ENCODE measurements around the gene STYXL1. TPM values are rescaled to one million over a fixed set of nuclear protein-coding genes. Genes with fewer than 3 reads are reported as not detected.
"Not testable (repeated sequence)": the region's sequence is repeated elsewhere in the genome, so short reads cannot be mapped to it uniquely, and the experiment has no call there.

Gene STYXL1
- total RNA-seq, 1 experiment from 2014 or later = 30.5 TPM

- Histone ChIP-seq H3K9me3 (ENCODE audit: low read length) (no peaks in the 10 kb centered on the region), H3K4me2 (ENCODE audit: low read depth, low read length, poor library complexity, severe bottlenecking) (no peak overlapping the region), H3K79me2 (ENCODE audit: low read length) (peaks cover 10% of the 10 kb centered on the region), H3K36me3 (ENCODE audit: insufficient read depth, low read length) (no peaks in the 10 kb centered on the region), H3K4me3 (ENCODE audit: low read length) (no peak overlapping the region), H3K4me1 (ENCODE audit: low read length) (no peaks in the 10 kb centered on the region), H2AFZ (ENCODE audit: low read length) (no peak overlapping the region), H3K27me3 (ENCODE audit: low read length) (no peaks in the 10 kb centered on the region), H3K27ac (ENCODE audit: low read length) (no peak overlapping the region), H4K20me1 (ENCODE audit: insufficient read depth, low read depth, low read length) (no peaks in the 10 kb centered on the region), H3K9me2 (replicated peaks; ENCODE audit: insufficient read depth, low read length) (no peaks in the 10 kb centered on the region), H3K9ac (ENCODE audit: low read length) (no peak overlapping the region)
- DNase-seq = no peak
Observed at GRCh38 chr7:76037310-76037709, 10.5 kb downstream of the STYXL1 start.

- Histone ChIP-seq H3K9me3 (ENCODE audit: low read length) (no peaks in the 10 kb centered on the region), H4K20me1 (ENCODE audit: insufficient read depth, low read depth, low read length) (no peaks in the 10 kb centered on the region), H3K4me1 (ENCODE audit: low read length) (no peaks in the 10 kb centered on the region), H3K9me2 (replicated peaks; ENCODE audit: insufficient read depth, low read length) (no peaks in the 10 kb centered on the region), H3K27ac (ENCODE audit: low read length) (no peak overlapping the region), H2AFZ (ENCODE audit: low read length) (no peak overlapping the region), H3K79me2 (ENCODE audit: low read length) (no peaks in the 10 kb centered on the region), H3K9ac (ENCODE audit: low read length) (no peak overlapping the region), H3K4me2 (ENCODE audit: low read depth, low read length, poor library complexity, severe bottlenecking) (no peak overlapping the region), H3K36me3 (ENCODE audit: insufficient read depth, low read length) (no peaks in the 10 kb centered on the region), H3K27me3 (ENCODE audit: low read length) (no peaks in the 10 kb centered on the region), H3K4me3 (ENCODE audit: low read length) (no peak overlapping the region)
- no peak for DNase-seq
Observed at GRCh38 chr7:76031964-76032363, 15.8 kb downstream of the STYXL1 start.

- not testable (repeated sequence) for H3K9ac ChIP-seq (ENCODE audit: low read length); H3K27ac ChIP-seq (ENCODE audit: low read length); H3K36me3 ChIP-seq (ENCODE audit: insufficient read depth, low read length); H3K4me3 ChIP-seq (ENCODE audit: low read length); H3K9me2 ChIP-seq (replicated peaks; ENCODE audit: insufficient read depth, low read length); DNase-seq; H3K4me2 ChIP-seq (ENCODE audit: low read depth, low read length, poor library complexity, severe bottlenecking); H3K27me3 ChIP-seq (ENCODE audit: low read length); H3K4me1 ChIP-seq (ENCODE audit: low read length); H3K79me2 ChIP-seq (ENCODE audit: low read length); H3K9me3 ChIP-seq (ENCODE audit: low read length); H4K20me1 ChIP-seq (ENCODE audit: insufficient read depth, low read depth, low read length); H2AFZ ChIP-seq (ENCODE audit: low read length)
Observed at GRCh38 chr7:76029682-76030081, 18.1 kb downstream of the STYXL1 start.

GRCh38 chr7:76023002-76023401 is 24.8 kb downstream of the STYXL1 start:
- H3K4me3 ChIP-seq (ENCODE audit: low read length) = no peak overlapping the region
- H3K36me3 ChIP-seq (ENCODE audit: insufficient read depth, low read length) = no peaks in the 10 kb centered on the region
- no peaks in the 10 kb centered on the region for H3K4me1 ChIP-seq (ENCODE audit: low read length)
- no peak overlapping the region for H2AFZ ChIP-seq (ENCODE audit: low read length)
- no peak overlapping the region for H3K9ac ChIP-seq (ENCODE audit: low read length)
- no peaks in the 10 kb centered on the region for H3K27me3 ChIP-seq (ENCODE audit: low read length)
- H3K79me2 ChIP-seq (ENCODE audit: low read length) = no peaks in the 10 kb centered on the region
- no peaks in the 10 kb centered on the region for H4K20me1 ChIP-seq (ENCODE audit: insufficient read depth, low read depth, low read length)
- no peaks in the 10 kb centered on the region for H3K9me2 ChIP-seq (replicated peaks; ENCODE audit: insufficient read depth, low read length)
- H3K9me3 ChIP-seq (ENCODE audit: low read length) = no peaks in the 10 kb centered on the region
- DNase-seq = no peak
- no peak overlapping the region for H3K27ac ChIP-seq (ENCODE audit: low read length)
- no peak overlapping the region for H3K4me2 ChIP-seq (ENCODE audit: low read depth, low read length, poor library complexity, severe bottlenecking)

- Histone ChIP-seq H3K27me3 (ENCODE audit: low read length) (no peaks in the 10 kb centered on the region), H3K4me2 (ENCODE audit: low read depth, low read length, poor library complexity, severe bottlenecking) (no peak overlapping the region), H3K27ac (ENCODE audit: low read length) (no peak overlapping the region)
Observed at GRCh38 chr7:76022026-76022780, 25.6 kb downstream of the STYXL1 start.

GRCh38 chr7:76020031-76020714 is 27.6 kb downstream of the STYXL1 start:
- Histone ChIP-seq H3K36me3 (ENCODE audit: insufficient read depth, low read length) (no peaks in the 10 kb centered on the region), H3K9me3 (ENCODE audit: low read length) (no peaks in the 10 kb centered on the region), H4K20me1 (ENCODE audit: insufficient read depth, low read depth, low read length) (no peaks in the 10 kb centered on the region), H3K4me1 (ENCODE audit: low read length) (no peaks in the 10 kb centered on the region), H3K9me2 (replicated peaks; ENCODE audit: insufficient read depth, low read length) (no peaks in the 10 kb centered on the region), H2AFZ (ENCODE audit: low read length) (no peak overlapping the region), H3K27me3 (ENCODE audit: low read length) (no peaks in the 10 kb centered on the region), H3K27ac (ENCODE audit: low read length) (no peak overlapping the region), H3K4me3 (ENCODE audit: low read length) (no peak overlapping the region), H3K4me2 (ENCODE audit: low read depth, low read length, poor library complexity, severe bottlenecking) (no peak overlapping the region), H3K79me2 (ENCODE audit: low read length) (no peaks in the 10 kb centered on the region), H3K9ac (ENCODE audit: low read length) (no peak overlapping the region)
- peak; percentile 86 for DNase-seq

More at GRCh38 chr7:76022026-76022780, 25.6 kb downstream of the STYXL1 start:
- Histone ChIP-seq H3K9me2 (replicated peaks; ENCODE audit: insufficient read depth, low read length) (no peaks in the 10 kb centered on the region), H3K9me3 (ENCODE audit: low read length) (no peaks in the 10 kb centered on the region), H2AFZ (ENCODE audit: low read length) (no peak overlapping the region), H3K4me1 (ENCODE audit: low read length) (no peaks in the 10 kb centered on the region), H3K79me2 (ENCODE audit: low read length) (no peaks in the 10 kb centered on the region), H3K4me3 (ENCODE audit: low read length) (no peak overlapping the region), H3K36me3 (ENCODE audit: insufficient read depth, low read length) (no peaks in the 10 kb centered on the region), H3K9ac (ENCODE audit: low read length) (no peak overlapping the region), H4K20me1 (ENCODE audit: insufficient read depth, low read depth, low read length) (no peaks in the 10 kb centered on the region)
- DNase-seq = no peak

- DNase-seq; H3K4me2 ChIP-seq (ENCODE audit: low read depth, low read length, poor library complexity, severe bottlenecking); H3K9me3 ChIP-seq (ENCODE audit: low read length); H3K27me3 ChIP-seq (ENCODE audit: low read length); H3K79me2 ChIP-seq (ENCODE audit: low read length); H3K27ac ChIP-seq (ENCODE audit: low read length); H3K9me2 ChIP-seq (replicated peaks; ENCODE audit: insufficient read depth, low read length); H2AFZ ChIP-seq (ENCODE audit: low read length); H4K20me1 ChIP-seq (ENCODE audit: insufficient read depth, low read depth, low read length); H3K9ac ChIP-seq (ENCODE audit: low read length); H3K36me3 ChIP-seq (ENCODE audit: insufficient read depth, low read length); H3K4me1 ChIP-seq (ENCODE audit: low read length); H3K4me3 ChIP-seq (ENCODE audit: low read length): not testable (repeated sequence)
Observed at GRCh38 chr7:76018520-76018919, 29.3 kb downstream of the STYXL1 start.

- Histone ChIP-seq H3K9ac (ENCODE audit: low read length) (no peak overlapping the region), H3K9me2 (replicated peaks; ENCODE audit: insufficient read depth, low read length) (no peaks in the 10 kb centered on the region), H2AFZ (ENCODE audit: low read length) (no peak overlapping the region), H4K20me1 (ENCODE audit: insufficient read depth, low read depth, low read length) (no peaks in the 10 kb centered on the region), H3K79me2 (ENCODE audit: low read length) (no peaks in the 10 kb centered on the region), H3K4me2 (ENCODE audit: low read depth, low read length, poor library complexity, severe bottlenecking) (no peak overlapping the region), H3K4me3 (ENCODE audit: low read length) (no peak overlapping the region), H3K27ac (ENCODE audit: low read length) (no peak overlapping the region), H3K4me1 (ENCODE audit: low read length) (no peaks in the 10 kb centered on the region), H3K27me3 (ENCODE audit: low read length) (no peaks in the 10 kb centered on the region), H3K9me3 (ENCODE audit: low read length) (no peaks in the 10 kb centered on the region), H3K36me3 (ENCODE audit: insufficient read depth, low read length) (no peaks in the 10 kb centered on the region)
- DNase-seq = no peak
Observed at GRCh38 chr7:76016191-76016947, 31.4 kb downstream of the STYXL1 start.
